T-helper 2 cell (primary cell): ENCODE data around the gene BMERB1.

Experiments used
- DNase-seq, 5 experiments: peaks; one replicate each; pipeline versions ENCODE4 v3.0.0 to v3.0.0-alpha.2; 2012 to 2022

Gene BMERB1

DNA sequence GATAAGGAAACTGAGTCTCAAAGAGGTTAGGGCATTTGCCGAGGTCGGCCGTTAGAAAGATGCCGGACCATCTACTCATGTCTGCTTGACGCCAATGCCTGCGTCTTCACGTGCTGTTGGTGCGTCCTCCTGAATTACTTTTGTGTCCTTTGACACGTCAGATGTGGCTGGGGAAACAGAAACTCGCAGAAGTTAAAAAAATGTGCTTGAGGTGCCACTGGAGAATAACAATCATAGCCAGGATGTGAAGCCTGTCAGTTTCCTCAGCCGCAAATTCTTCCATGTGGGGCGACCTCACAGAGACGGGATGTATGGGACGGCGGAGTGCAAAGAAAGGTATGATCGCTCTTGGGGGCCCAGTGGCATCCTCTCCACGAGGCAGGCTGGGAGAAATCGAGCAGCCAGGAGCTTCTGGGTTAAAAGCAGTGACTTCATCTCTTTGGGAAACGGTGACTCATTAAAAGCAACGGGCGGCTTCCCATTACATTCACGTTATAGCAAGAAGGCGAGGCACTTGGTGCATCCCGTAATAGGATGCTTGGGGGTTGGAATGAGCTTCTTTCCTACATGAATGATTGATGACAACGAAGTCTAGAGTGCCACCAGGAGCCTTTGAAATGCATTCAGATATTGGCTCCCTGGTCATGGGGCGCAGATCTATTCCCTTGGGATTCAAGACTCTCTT, 67.8 kb downstream of the BMERB1 start:
- DNase-seq, result no peak

DNA sequence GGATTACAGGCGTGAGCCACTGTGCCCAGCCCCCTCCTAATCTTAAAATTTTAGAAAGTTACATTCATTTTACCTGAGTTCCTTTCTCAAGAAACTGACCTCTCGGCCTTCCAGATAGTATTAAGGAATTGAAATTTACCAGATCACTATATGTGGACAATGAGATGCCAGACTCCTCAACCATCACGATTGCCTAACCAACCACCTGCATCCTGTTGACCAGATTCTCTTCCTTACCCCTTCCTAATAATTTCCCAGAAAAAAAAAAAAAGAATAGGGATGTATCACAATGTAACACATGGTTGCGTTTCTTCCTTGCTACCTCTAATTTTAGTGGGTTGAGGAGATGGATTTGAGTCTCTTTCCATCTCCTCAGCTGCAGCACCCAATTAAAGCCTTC, 72.1 kb downstream of the BMERB1 start:
- DNase-seq, result no peak

DNA sequence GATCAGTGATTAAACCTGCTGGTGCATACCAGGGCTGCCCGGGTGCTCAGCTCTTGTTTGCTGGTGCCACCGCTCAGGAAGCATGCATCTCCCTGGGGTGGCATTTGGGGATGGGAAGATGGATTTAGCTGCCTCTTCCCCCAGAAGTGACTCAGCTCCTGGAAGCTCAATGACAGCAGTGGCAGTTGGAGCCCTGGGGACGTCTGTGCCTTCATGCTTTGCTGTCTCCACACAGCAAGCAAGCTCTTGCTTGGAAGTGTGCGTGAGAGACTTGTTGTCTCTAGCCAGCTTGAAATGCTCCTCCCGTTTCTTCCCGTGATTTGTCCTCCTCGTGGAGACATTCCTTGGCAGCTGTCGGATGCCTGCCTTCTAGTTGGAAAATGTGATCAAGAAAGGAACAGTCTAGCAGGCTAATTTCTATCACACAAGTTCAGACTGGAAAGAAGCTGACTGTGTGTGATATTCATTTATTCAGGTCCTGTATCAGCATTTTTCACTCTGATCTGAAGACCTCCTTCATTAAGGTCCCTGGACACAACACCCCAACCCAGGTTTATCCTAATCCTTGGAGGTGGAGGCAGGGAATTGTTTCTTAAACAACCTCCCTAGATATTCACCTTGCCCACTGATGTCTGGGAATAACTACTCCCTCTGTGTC, 73.0 kb downstream of the BMERB1 start:
- peak in 1 of 5 experiments; percentile 43 for DNase-seq

DNA sequence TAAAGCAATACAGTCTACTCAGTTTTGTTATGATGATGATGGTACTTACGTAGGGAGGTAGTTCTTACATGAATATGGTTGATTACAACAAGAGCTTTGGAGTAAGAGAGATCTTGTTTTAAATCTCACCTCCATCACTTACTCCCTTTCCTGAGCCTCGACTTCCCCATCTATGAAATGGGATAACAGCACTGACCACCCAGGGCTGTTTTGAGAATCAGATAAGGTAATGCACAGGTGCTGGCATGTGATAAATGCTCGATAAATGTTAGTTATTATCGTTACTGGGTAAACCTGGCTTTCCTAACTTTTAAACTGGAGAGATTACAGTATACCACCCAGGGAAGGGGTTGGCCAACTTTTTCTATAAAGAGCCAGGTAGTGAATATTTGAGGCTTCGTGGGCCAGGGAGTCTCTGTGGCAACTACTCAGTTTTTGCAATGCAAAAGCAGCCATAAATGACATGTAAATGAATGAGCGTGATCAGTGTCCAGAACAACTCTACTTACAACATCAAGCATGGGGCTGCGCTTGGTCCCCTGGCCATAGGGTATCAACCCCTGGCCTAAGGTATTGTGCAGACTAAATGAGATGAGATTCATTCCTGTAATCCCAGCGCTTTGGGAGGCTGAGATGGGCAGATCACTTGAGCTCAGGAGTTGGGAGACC, 73.7 kb downstream of the BMERB1 start:
- DNase-seq, result no peak

DNA sequence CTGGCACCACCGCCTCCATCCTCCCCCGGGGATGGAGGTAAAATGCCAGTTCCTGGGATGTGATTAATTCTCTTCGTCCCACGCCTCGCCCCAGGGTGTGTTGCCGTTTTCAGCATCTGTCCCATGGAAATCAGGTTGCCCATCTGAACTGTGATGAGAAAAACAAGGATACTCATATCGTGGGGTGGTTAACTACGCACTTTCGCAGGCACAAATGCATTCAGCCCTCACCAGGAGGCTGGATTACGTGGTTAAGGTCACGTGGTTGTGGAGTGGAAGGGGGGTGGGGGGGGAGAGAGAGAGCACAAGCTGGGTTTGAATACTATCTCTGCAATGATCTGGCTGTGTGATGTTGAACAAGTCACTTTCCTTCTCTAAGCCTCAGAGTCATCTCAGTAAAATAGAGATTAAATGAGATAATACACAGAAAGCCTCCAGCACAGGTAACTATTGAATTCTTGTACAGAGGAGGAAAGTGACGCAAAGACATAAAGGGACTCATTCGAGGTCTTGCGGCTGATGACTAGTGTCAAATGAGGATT, 74.7 kb downstream of the BMERB1 start:
- DNase-seq, result peak in 2 of 5 experiments; percentile 34 to 98

DNA sequence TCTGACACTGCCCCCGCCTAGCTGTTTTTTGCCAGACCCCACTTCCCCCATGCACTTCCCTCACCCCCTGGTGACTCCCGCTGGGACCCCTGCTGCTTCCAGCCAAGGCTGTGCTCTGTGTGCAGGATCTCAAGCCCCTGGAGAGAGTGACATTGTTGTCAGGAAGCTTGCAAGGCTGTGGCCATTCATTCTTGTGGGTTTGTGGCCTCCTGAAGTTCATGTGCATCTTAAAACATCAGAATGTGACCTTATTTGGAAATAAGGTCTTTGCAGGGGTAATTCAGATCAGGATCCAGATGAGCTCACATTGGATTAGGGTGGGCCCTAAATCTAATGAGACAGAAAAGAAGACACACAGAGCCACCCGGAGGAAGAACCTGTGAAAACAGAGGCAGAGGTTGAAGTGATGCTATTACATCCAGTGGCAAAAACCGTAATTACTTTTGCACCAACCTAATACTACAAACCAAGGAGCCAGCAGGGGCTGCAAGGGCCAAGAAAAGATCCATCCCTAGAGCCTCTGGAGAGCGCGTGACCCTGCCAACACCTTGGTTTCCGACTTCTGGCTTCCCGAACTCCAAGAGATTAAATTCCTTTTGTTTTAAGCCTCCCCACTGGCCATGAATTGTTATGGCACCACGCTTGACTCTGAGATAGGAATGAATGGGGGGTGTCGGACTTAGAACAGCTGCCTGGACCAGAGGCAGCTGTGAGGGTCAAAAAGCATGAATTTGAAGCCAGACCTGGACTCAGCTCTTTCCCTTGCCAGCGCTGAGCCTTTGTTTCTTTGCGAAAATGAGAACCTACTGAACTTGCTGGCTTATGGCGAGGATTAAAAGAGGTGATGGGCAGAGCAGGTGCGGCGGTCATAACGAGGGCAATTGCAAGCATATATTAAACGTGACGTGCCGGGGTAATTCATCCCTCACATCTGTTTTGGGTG, 75.5 kb downstream of the BMERB1 start:
- DNase-seq, result peak in 4 of 5 experiments; percentile 0 to 87 (median 16)

DNA sequence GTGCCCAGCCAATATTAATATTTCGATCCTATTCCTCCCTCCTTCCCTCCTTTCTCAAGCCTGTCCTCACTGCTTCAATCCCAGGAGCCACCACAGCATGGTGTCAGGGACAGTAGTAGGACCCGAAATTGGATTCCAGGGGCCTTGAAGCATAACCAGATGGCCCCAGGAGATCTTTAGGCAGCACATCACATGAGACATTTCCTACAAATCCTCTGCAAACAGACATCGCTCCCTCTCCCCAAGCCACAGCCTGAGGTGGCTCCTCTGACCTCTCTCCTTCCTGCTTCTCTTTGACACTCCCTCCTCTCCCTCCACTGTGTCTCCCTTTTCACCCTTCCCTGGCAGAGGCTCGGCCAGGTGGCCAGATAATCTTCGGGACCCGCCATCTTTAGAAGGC, 76.6 kb downstream of the BMERB1 start:
- DNase-seq, result no peak

DNA sequence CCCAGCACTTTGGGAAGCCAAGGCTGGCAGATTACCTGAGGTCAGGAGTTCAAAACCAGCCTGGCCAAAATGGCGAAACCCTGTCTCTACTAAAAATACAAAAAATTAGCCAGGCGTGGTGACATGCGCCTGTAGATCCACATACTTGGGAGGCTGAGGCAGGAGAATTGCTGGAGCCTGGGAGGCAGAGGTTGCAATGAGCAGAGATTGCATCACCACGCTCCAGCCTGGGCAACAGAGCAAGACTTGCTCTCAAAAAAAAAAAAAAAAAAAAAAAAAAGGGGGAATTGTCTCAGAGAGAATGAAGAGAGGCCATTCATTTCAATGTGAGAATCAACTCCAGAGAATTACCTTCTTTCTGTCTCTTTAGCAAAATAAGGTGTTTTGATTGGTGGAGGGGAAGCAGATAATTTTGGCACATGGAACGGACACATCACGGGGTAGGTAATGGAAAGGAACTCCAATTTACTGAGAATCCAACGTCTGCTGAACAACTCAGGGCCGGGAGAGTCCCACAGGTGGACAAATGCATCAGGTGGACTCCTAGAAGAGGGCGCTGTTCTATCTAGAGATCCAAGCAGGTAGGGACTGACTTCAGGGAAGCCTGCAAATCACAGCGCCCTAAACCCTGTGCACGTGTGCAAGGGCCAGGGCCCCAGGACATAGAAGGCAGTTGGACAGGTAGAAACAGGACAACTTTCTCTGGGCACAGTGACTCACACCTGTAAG, 77.5 kb downstream of the BMERB1 start:
- DNase-seq, result no peak

DNA sequence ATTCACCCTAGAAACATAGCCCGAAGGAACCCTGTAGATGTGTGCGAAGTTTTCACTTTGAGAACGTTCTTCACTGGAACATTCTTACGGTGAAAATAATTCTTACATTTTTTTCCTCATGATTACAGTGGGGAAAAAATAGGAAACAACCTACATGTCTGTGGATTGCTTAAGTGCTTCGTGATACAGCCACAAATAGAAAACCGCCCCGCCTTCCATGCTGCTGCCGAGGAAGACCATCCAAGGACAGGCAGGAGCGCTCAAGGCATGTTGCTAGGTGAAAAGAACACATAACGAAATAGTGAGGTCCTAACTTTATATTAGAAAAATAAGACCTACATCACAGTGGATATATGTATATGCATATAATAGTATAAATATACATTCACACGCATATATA, 78.8 kb downstream of the BMERB1 start:
- no peak for DNase-seq

DNA sequence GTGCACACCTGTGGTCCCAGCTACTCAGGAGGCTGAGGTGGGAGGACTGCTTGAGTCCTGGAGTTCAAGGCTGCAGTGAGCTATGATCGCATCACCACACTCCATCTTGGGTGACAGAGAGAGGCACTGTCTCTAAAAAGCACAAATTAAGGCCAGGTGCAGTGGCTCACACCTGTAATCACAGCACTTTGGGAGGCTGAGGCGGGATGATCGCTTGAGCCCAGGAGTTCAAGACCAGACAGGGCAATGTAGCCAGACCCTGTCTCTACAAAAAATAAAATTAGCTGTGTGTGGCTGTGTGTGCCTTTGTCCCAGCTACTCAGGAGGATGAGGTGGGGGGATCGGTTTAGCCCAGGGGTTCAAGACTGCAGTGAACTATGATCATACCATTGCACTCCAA, 81.6 kb downstream of the BMERB1 start:
- no peak for DNase-seq

DNA sequence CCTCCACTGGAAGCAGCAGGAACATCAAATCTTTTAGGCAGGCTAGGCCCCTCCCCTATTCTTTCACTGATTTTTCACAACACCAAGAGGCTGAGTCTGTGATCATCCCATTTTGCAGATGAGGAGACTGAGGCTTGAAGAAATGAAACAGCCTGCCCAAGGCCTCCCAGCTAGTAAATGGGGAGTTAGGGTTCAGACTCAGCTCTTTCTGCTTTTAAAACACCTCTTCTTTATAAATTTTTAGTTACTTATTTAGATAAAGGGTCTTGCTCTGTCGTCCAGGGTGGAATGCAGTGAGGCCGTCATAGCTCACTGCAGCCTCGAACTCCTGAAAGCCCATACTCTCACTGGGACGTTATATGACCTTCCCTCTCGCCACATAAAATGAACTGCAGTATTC, 82.2 kb downstream of the BMERB1 start:
- no peak for DNase-seq

DNA sequence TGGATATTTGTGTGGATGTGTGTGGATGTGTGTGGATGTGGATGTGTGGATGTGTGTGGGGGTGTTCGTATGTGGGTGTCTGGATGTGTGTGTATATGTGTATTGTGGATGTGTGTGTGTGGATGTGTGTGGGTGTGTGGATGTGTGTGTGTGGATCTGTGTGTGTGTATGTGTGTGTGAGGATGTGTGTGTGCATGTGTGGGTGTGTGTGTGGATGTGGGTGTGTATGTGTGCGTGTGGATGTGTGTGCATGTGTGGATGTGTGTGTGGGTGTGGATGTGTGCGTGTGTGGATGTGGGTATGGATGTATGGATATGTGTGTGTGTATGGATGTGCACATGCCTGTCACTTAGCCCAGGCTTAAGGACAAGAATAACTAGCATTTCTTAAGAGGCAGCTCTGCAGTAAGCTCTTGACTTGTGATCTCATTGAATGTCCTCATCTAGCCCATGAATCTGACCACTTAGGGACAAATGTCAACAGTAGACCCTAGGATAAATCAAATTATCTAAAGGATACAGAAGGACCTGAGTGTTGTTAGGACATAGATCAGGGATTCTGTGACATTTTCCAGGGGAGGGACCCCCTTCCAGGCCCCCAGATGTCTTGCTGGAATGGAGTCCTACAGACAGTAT, 83.5 kb downstream of the BMERB1 start:
- DNase-seq, result peak in 1 of 5 experiments; percentile 9

DNA sequence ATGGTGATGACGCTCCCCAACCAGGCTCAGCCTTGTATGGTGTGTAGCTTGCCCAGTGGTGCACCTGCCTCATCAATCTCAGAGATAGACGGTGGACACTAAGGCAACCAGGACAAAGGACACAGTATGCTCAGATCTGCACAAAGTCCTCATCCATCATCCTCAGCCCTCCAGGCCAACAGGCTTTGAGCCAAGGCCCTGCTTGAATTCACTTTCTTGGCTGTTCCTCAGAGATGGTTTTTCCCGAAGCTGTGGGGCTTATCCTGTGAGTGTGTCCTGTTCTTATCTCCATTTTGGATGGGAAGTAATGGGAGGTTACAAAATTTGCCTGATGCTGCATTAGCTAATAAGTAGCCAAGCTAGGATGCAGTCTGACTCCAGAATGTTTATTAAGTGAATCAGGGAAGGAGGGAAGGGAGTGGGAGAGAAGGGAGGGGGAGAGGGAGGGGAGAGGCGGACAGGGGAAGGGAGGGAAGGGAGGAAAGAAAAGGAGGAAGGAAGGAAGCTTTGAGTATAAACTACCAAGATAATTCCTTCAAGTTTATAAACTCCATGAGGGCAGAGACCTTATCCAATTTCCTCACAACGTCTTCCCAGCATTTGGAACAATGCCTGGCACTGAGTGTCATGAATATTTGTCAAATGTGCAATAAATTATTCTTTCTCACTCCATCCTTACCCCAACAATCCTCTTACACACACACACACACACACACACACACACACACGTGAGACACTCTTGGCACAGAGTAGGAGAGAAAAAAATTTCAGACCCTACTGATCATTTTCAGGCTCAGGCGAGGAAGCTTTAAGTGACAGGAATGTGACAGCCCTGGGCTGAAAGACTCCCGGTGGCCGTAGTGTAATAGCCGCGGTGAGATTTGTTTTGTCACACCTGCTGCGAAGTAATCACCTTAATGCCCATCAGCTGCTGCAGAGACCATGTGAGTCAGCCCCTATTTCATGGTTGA, 84.3 kb downstream of the BMERB1 start:
- DNase-seq, result no peak

DNA sequence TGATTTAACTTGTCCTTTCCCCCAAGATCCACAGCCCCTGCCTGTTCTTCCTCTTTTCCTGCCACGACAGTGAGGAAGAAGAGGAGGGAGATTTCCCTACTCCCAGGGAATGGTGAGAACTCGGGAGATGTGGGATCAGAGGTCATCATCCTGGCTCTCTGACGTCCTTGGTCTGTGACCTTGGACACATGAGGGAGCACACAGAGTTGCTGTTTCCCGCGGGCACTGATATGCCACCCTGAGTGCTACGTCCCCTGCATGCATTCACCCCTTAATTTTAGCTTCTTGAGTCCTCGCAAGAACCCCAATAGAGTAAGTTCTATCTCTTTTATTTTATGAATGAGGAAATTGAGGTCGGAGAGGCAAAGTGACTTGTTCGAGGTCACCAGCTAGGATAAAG, 85.4 kb downstream of the BMERB1 start:
- no peak for DNase-seq

DNA sequence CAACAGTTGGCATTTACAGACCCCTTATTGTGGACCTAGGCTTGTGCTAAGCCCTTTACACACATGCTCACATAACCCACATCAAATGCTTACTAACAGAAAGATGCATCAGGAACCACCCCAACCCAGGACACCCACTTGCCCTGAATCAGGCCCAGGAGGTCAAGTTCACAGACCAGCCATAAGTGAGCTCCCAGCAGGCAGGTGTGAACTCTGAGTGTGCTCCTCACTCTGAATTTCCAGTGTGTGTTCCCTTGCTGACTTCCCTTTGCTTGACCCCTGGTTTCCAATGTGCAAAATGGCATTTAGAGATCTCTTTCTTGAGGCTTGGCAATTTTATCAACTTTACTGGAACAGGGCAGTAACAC, 87.0 kb downstream of the BMERB1 start:
- DNase-seq, result no peak

DNA sequence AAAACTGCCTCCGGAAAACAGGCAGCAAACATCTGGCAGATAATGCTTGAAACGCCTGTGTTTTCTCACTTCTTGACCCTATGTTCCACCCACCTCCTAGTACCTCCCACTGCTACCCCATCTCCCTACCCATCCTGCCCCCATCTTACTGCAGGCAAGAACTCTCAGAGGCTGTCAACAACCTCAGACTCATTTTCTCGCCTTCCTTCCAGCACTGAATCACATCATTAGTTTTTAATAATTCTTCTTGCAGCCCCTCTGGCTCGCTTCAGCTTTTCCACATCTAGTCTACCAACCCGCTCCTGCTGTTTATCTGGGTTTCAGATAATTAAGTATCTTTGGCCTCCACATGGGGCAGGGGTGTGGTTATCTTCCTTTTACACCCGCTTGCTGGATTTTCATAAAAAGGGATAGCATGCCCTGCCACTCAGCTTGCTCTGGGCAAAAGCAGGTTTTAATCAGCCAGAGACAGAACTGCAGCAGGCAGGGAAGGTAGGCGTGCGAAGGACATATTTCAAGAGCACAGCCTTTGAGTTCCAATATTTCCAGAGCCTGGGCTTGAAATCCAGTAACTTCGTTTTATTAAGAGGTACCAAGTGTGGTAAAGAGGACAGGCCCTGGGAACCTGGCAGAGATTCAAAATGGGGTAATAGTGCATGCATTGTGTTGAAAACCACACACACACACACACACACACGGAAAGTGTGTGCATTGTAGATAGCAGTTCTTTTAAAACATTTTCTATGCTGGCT, 87.5 kb downstream of the BMERB1 start:
- no peak for DNase-seq

DNA sequence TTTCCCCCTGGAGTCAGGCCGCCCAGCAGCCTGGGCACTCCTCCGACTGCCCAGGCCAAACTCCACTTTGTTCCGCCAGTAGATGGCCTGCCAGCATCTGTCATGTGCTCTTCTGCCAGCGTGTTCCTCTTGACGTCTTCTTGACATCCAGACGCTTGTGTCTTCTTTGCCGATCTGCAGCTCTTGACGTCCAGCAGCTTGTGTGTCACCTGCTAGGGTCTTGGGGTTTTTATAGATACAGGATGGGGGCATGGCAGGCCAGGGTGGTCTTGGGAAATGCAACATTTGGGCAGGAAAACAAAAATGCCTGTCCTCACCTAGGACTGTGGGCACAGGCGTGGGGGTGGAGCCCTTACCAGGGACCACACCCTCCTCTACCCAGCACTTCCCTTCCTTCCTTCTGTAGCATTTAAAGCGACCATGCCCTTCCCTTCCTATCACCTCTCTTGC, 88.7 kb downstream of the BMERB1 start:
- peak in 2 of 5 experiments; percentile 2 to 35 for DNase-seq

DNA sequence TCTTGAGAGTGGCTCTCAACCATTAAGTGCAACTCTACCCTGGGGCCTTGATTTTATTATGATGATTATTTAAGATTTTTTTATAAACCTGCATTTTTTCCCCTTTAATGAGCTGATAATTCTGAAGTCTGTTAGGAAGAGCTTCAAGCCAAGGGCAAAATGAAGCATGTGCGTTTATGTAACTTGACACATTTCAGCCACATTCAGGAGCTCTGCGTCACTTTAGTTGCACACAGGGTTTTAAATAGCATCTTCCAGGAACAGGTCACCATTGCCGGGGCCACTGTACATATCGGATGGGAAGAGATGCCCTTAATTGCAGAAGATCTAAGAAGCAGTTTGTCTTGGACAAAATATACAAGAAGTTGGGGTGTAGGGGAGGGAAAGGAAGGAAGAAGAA, 89.6 kb downstream of the BMERB1 start:
- no peak for DNase-seq

DNA sequence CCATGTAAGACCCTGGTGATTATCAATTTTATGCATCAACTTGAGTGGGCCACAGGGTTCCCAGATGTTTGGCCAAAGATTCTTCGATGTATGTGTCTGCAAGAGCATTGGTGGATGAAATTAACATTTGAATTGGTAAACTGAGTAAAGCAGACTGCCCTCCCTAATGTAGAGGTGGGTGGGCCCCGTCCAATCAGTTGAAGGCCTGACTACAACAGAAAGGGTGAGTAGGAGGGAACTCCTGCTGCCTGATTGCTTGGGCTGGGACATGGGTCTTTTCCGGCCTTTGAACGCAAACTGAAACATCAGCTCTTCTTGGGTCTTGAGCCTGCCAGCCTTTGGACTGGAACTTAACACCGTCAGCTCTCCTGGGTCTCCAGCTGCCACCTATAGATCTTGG, 90.6 kb downstream of the BMERB1 start:
- DNase-seq, result no peak
